HCT116 (cell line): Measurements from ENCODE around the gene C10orf120. TPM values are rescaled to one million over a fixed set of nuclear protein-coding genes. Genes with fewer than 3 reads are reported as not detected.

ENCODE experiments used
- ATAC-seq: fragments of 200-7000 bp; cut with Tn5 transposase; 2 replicates; pipeline ENCODE4 v1.9.1; 2020; ENCODE audit warnings: mild to moderate bottlenecking, moderate library complexity
- BruUV-seq: library from RNA; stranded (reverse); fragments of 400-500 nt; replicated peaks from 2 replicates; lab custom pipeline; 2021; lab: Mats Ljungman, UMichigan
- CTCF ChIA-PET: fragments of 300-600 bp; sonication (Branson Sonifier 250); formaldehyde crosslinking; loops from one replicate; lab custom pipeline; 2021; ENCODE audit warnings: antibody characterized with exemption; lab: Charles Lee
- POLR2A ChIA-PET: fragments of 300-600, 350-600 bp; sonication (Branson Sonifier 250); formaldehyde crosslinking; loops from one replicate; lab custom pipeline; 2021; ENCODE audit warnings: antibody characterized with exemption; lab: Charles Lee
- RAD21 ChIA-PET, 2 experiments: fragments of 300-600 bp; sonication (Branson Sonifier 250); formaldehyde crosslinking; loops; one replicate each; lab custom pipeline; 2023; ENCODE audit warnings: low total read pairs in 2 of 2; ENCODE audit not compliant: uncharacterized antibody in 2 of 2, unreplicated experiment in 2 of 2, low non-redundant PET in 1 of 2; lab: Charles Lee
- DNase-seq: peaks from one replicate; pipeline ENCODE4 v3.0.0-alpha.2; 2010; ENCODE audit warnings: low read depth, low spot score
- H2AFZ ChIP-seq: fragments of 200-600 bp; shearing (Covaris generic), sonication (generic); 2 replicates; pipeline ENCODE4 v1.6.1; 2017; ENCODE audit warnings: low read depth, mixed run types, mixed read lengths, antibody characterized with exemption, low read length; ENCODE audit not compliant: poor library complexity, severe bottlenecking
- H3K27ac ChIP-seq: 2 replicates; pipeline ENCODE4 v1.5.1; 2012; ENCODE audit warnings: low read depth, low read length
- H3K27me3 ChIP-seq: fragments of 200-600 bp; sonication (generic); 2 replicates; pipeline ENCODE4 v1.6.1; 2016; ENCODE audit warnings: mixed run types, low read length, mixed read lengths; ENCODE audit not compliant: insufficient read depth
- H3K36me3 ChIP-seq, 2 experiments: fragments of 200-500 bp in 1 of 2; fragments of 200-600 bp in 1 of 2; sonication (Bioruptor generic) in 1 of 2; sonication (generic) in 1 of 2; 2 replicates each; pipeline versions ENCODE4 v1.5.1 to v1.6.1; 2014 to 2016; ENCODE audit warnings: low read length in 2 of 2, inconsistent platforms in 1 of 2, mixed read lengths in 1 of 2, mixed run types in 1 of 2; ENCODE audit not compliant: insufficient read depth in 2 of 2, control insufficient read depth in 1 of 2
- H3K4me1 ChIP-seq, 2 experiments: fragments of 200-600 bp in 1 of 2; sonication (generic) in 1 of 2; 2 replicates each; pipeline versions ENCODE4 v1.5.1 to v1.6.1; 2012 to 2017; ENCODE audit warnings: low read length in 2 of 2, inconsistent platforms in 1 of 2, mild to moderate bottlenecking in 1 of 2, mixed read lengths in 1 of 2, mixed run types in 1 of 2, moderate library complexity in 1 of 2; ENCODE audit not compliant: insufficient read depth in 2 of 2, control insufficient read depth in 1 of 2
- H3K4me2 ChIP-seq: fragments of 200-600 bp; sonication (generic); 2 replicates; pipeline ENCODE4 v1.6.1; 2017; ENCODE audit warnings: mixed run types, low read length, mixed read lengths
- H3K4me3 ChIP-seq, 2 experiments: fragments of 200-600 bp in 1 of 2; sonication (generic) in 1 of 2; replicated peaks in 1 of 2; 2 replicates each; pipeline ENCODE4 v1.5.1; 2011 to 2016; ENCODE audit warnings: low read length in 2 of 2, control low read depth in 1 of 2, low read depth in 1 of 2, mild to moderate bottlenecking in 1 of 2, mixed read lengths in 1 of 2, mixed run types in 1 of 2
- H3K79me2 ChIP-seq: fragments of 200-600 bp; sonication (generic); 2 replicates; pipeline ENCODE4 v1.6.1; 2017; ENCODE audit warnings: mild to moderate bottlenecking, mixed run types, low read length, moderate library complexity, mixed read lengths; ENCODE audit not compliant: insufficient read depth
- H3K9ac ChIP-seq: fragments of 200-600 bp; sonication (generic); 2 replicates; pipeline ENCODE4 v1.6.1; 2016; ENCODE audit warnings: low read length, mixed read lengths
- H3K9me2 ChIP-seq: fragments of 200-600 bp; sonication (generic), shearing (Covaris generic); 2 replicates; pipeline ENCODE4 v1.6.1; 2017; ENCODE audit warnings: mixed run types, mild to moderate bottlenecking, moderate library complexity; ENCODE audit not compliant: insufficient read depth
- H3K9me3 ChIP-seq, 2 experiments: fragments of 200-500 bp in 1 of 2; fragments of 200-600 bp in 1 of 2; sonication (Bioruptor generic) in 1 of 2; sonication (generic) in 1 of 2; 2 replicates each; pipeline ENCODE4 v1.6.1; 2014 to 2017; ENCODE audit warnings: low read length in 2 of 2, mixed read lengths in 2 of 2, inconsistent platforms in 1 of 2, low read depth in 1 of 2, mild to moderate bottlenecking in 1 of 2, mixed run types in 1 of 2, moderate library complexity in 1 of 2; ENCODE audit not compliant: control insufficient read depth in 1 of 2, insufficient read depth in 1 of 2
- H4K20me1 ChIP-seq: fragments of 200-600 bp; sonication (generic), shearing (Covaris generic); 2 replicates; pipeline ENCODE4 v1.6.1; 2017; ENCODE audit warnings: mixed run types, mild to moderate bottlenecking, moderate library complexity; ENCODE audit not compliant: insufficient read depth
- ATF3 ChIP-seq: IDR thresholded peaks from 2 replicates; pipeline ENCODE4 v1.6.1; 2012
- CTCF ChIP-seq, 3 experiments: fragments of 200-600 bp in 1 of 3; sonication (generic) in 1 of 3; IDR thresholded peaks in 2 of 3; conservative IDR thresholded peaks in 1 of 3; 2 replicates each; pipeline ENCODE4 v1.5.1; 2012 to 2017; ENCODE audit warnings: low read depth in 2 of 3, low read length in 2 of 3, antibody characterized with exemption in 1 of 3, borderline replicate concordance in 1 of 3, control low read depth in 1 of 3, mild to moderate bottlenecking in 1 of 3, mixed read lengths in 1 of 3, mixed run types in 1 of 3, moderate library complexity in 1 of 3; ENCODE audit not compliant: insufficient read depth in 1 of 3
- EGR1 ChIP-seq: IDR thresholded peaks from 2 replicates; pipeline ENCODE4 v1.6.1; 2012; ENCODE audit warnings: low read depth
- JUND ChIP-seq: IDR thresholded peaks from 2 replicates; pipeline ENCODE4 v1.6.1; 2012
- POLR2A ChIP-seq: IDR thresholded peaks from 2 replicates; pipeline ENCODE4 v1.7.0; 2011; ENCODE audit warnings: borderline replicate concordance; ENCODE audit not compliant: insufficient read depth, insufficient read length; ENCODE audit errors: extremely low read depth
- POLR2AphosphoS5 ChIP-seq: IDR thresholded peaks from 2 replicates; pipeline ENCODE4 v1.6.1; 2011; ENCODE audit warnings: mild to moderate bottlenecking, low read depth, low read length, moderate library complexity
- REST ChIP-seq: IDR thresholded peaks from 2 replicates; pipeline ENCODE4 v1.6.1; 2012; ENCODE audit warnings: low read depth
- SP1 ChIP-seq: IDR thresholded peaks from 2 replicates; pipeline ENCODE4 v1.6.1; 2012; ENCODE audit warnings: low read depth
- SRF ChIP-seq: IDR thresholded peaks from 2 replicates; pipeline ENCODE4 v1.6.1; 2012; ENCODE audit warnings: low read depth
- ZBTB33 ChIP-seq: IDR thresholded peaks from 2 replicates; pipeline ENCODE4 v1.6.1; 2011; ENCODE audit warnings: mild to moderate bottlenecking, low read length, moderate library complexity; ENCODE audit not compliant: insufficient replicate concordance; ENCODE audit errors: extremely low read depth
- ZFX ChIP-seq: fragments of 450-650 bp; IDR thresholded peaks from 2 replicates; pipeline ENCODE4 v1.6.1; 2017
- intact Hi-C: fragments of 100-400 bp; cut with micrococcal nuclease; formaldehyde crosslinking; loops from 2 replicates; pipeline ENCODE4 v1.10.0; 2022
- total RNA-seq: library from RNA; stranded (reverse); gene quantifications from one replicate; pipeline ENCODE4 v1.2.1, GENCODE V29; 2021; ENCODE audit not compliant: unreplicated experiment

The C10orf120 gene
- total RNA-seq, 1 experiment from 2014 or later, result not detected

GRCh38 chr10:122701652-122702051 is 2.0 kb upstream of the C10orf120 start:
- BruUV-seq, result no TSS peak
- H3K27ac ChIP-seq, result no peak overlapping the region
- intact Hi-C loops, result loop anchor here (2.0 to 10.0 kb wide), 4 partner anchors 267 to 1757 kb away; no protein-coding TSS in a partner anchor

More at GRCh38 chr10:122701652-122702051, 2.0 kb upstream of the C10orf120 start:
- Histone ChIP-seq H3K36me3 (no peaks in the 10 kb centered on the region), H2AFZ (no peak overlapping the region), H3K9me3 (no peaks in the 10 kb centered on the region), H3K4me2 (no peak overlapping the region), H3K4me1 (no peaks in the 10 kb centered on the region), H3K9ac (no peak overlapping the region), H3K9me2 (no peaks in the 10 kb centered on the region), H4K20me1 (no peaks in the 10 kb centered on the region), H3K4me3 (no peak overlapping the region), H3K79me2 (no peaks in the 10 kb centered on the region)
- no peak for DNase-seq
- RAD21 ChIA-PET, result no interaction called here
- POLR2A ChIA-PET, result no interaction called here
- ATAC-seq, result no peak
- TF ChIP-seq POLR2AphosphoS5 (no peak), JUND (no peak), ZBTB33 (no peak), CTCF (IDR thresholded peaks at IDR 0.05 in 2 of 3, conservative IDR thresholded peaks at IDR 0.05 in 1 of 3; ENCODE audit: borderline replicate concordance in 1 of 3, insufficient read depth in 1 of 3, low read depth in 2 of 3, low read length in 2 of 3) (no peak), SRF (no peak), POLR2A (no peak), REST (no peak), SP1 (no peak), ZFX (no peak), ATF3 (no peak), EGR1 (no peak)
- TF ChIP-seq, all 23 proteins: peak for 0
- CTCF ChIA-PET, result interaction anchor here (1.8 kb wide), 1 partner anchor 422 kb away, joined by 5 read pairs; no protein-coding TSS in a partner anchor
- peaks cover 9% of the 10 kb centered on the region; the same call in 1 of the 2 replicates for H3K27me3 ChIP-seq
